WTC11 (cell line): ENCODE data around the gene HOXA2. TPM values are rescaled to one million over a fixed set of nuclear protein-coding genes. Genes with fewer than 3 reads are reported as not detected.

Experiments used
- ATAC-seq: fragments of 200-7000 bp; cut with Tn5 transposase; 2 replicates; pipeline ENCODE4 v1.10.0; 2021; ENCODE audit warnings: mild to moderate bottlenecking, moderate library complexity
- CTCF ChIA-PET: fragments of 300-600 bp; sonication (Branson Sonifier 250); formaldehyde crosslinking; loops from one replicate; lab custom pipeline; 2021; ENCODE audit warnings: antibody characterized with exemption; lab: Charles Lee
- POLR2A ChIA-PET: fragments of 350-600 bp; sonication (Branson Sonifier 250); formaldehyde crosslinking; loops from one replicate; lab custom pipeline; 2021; ENCODE audit warnings: antibody characterized with exemption; lab: Charles Lee
- DNase-seq: peaks from one replicate; pipeline ENCODE4 v3.0.0; 2021; ENCODE audit warnings: low spot score
- H3K27ac Mint-ChIP-seq: 2 replicates; pipeline ENCODE4 v1.8.0; 2021; ENCODE audit warnings: mixed read lengths
- H3K27me3 Mint-ChIP-seq: 2 replicates; pipeline ENCODE4 v1.8.0; 2021; ENCODE audit warnings: low read depth, mild to moderate bottlenecking, moderate library complexity, mixed read lengths
- H3K36me3 Mint-ChIP-seq: 2 replicates; pipeline ENCODE4 v1.8.0; 2021; ENCODE audit warnings: mixed read lengths
- H3K4me1 Mint-ChIP-seq: 2 replicates; pipeline ENCODE4 v1.8.0; 2022; ENCODE audit warnings: mixed read lengths
- H3K4me3 Mint-ChIP-seq: 2 replicates; pipeline ENCODE4 v1.8.0; 2021; ENCODE audit warnings: mild to moderate bottlenecking, moderate library complexity, mixed read lengths
- H3K9me3 Mint-ChIP-seq: 2 replicates; pipeline ENCODE4 v1.8.0; 2021; ENCODE audit warnings: mixed read lengths
- CBFB ChIP-seq: sonication (generic); formaldehyde crosslinking; IDR thresholded peaks from 2 replicates; pipeline ENCODE4 v1.8.1; 2022; ENCODE audit warnings: mild to moderate bottlenecking, low read depth, missing genetic modification reagents
- CREB1 ChIP-seq: sonication (generic); formaldehyde crosslinking; IDR thresholded peaks from 2 replicates; pipeline ENCODE4 v1.8.0; 2023; ENCODE audit warnings: mild to moderate bottlenecking, missing genetic modification reagents
- E2F1 ChIP-seq: sonication (generic); formaldehyde crosslinking; IDR thresholded peaks from 2 replicates; pipeline ENCODE4 v1.8.0; 2022; ENCODE audit warnings: mild to moderate bottlenecking, missing genetic modification reagents
- EMX1 ChIP-seq: fragments of 250-450 bp; sonication (Bioruptor Pico); IDR thresholded peaks from 2 replicates; pipeline ENCODE4 v1.8.0; 2021; ENCODE audit warnings: mild to moderate bottlenecking
- ETV6 ChIP-seq: sonication (generic); formaldehyde crosslinking; IDR thresholded peaks from 2 replicates; pipeline ENCODE4 v1.8.1; 2022; ENCODE audit warnings: mild to moderate bottlenecking, missing genetic modification reagents
- FOXJ3 ChIP-seq: sonication (generic); formaldehyde crosslinking; IDR thresholded peaks from 2 replicates; pipeline ENCODE4 v1.9.0; 2021; ENCODE audit warnings: missing genetic modification reagents, mild to moderate bottlenecking, borderline replicate concordance
- FOXK1 ChIP-seq: sonication (generic); formaldehyde crosslinking; IDR thresholded peaks from 2 replicates; pipeline ENCODE4 v1.8.0; 2022; ENCODE audit warnings: mild to moderate bottlenecking, moderate library complexity, missing genetic modification reagents
- FOXP1 ChIP-seq: sonication (generic); formaldehyde crosslinking; IDR thresholded peaks from 2 replicates; pipeline ENCODE4 v1.8.0; 2022; ENCODE audit warnings: missing genetic modification reagents, mild to moderate bottlenecking, moderate library complexity, borderline replicate concordance
- GTF2I ChIP-seq: fragments of 250-450 bp; sonication (Bioruptor Pico); conservative IDR thresholded peaks from 2 replicates; pipeline ENCODE4 v1.4.0; 2021; ENCODE audit warnings: mild to moderate bottlenecking
- MXD4 ChIP-seq: fragments of 250-450 bp; sonication (Bioruptor Pico); IDR thresholded peaks from 2 replicates; pipeline ENCODE4 v1.8.0; 2021; ENCODE audit warnings: mild to moderate bottlenecking, moderate library complexity, borderline replicate concordance
- NR1H2 ChIP-seq: sonication (generic); formaldehyde crosslinking; IDR thresholded peaks from 2 replicates; pipeline ENCODE4 v1.9.0; 2021; ENCODE audit warnings: mild to moderate bottlenecking, moderate library complexity, missing genetic modification reagents
- NR3C1 ChIP-seq: sonication (generic); formaldehyde crosslinking; conservative IDR thresholded peaks from 2 replicates; pipeline ENCODE4 v1.8.1; 2023; ENCODE audit warnings: low read depth, mild to moderate bottlenecking, missing genetic modification reagents
- OVOL2 ChIP-seq: fragments of 250-450 bp; sonication (Bioruptor Pico); IDR thresholded peaks from 2 replicates; pipeline ENCODE4 v1.9.0; 2021; ENCODE audit warnings: mild to moderate bottlenecking, borderline replicate concordance
- PRRX2 ChIP-seq: fragments of 250-450 bp; sonication (Bioruptor Pico); IDR thresholded peaks from 2 replicates; pipeline ENCODE4 v1.8.0; 2021; ENCODE audit warnings: mild to moderate bottlenecking
- SMAD3 ChIP-seq: sonication (generic); formaldehyde crosslinking; IDR thresholded peaks from 2 replicates; pipeline ENCODE4 v1.8.0; 2022; ENCODE audit warnings: missing genetic modification reagents, mild to moderate bottlenecking, borderline replicate concordance
- SOX15 ChIP-seq: fragments of 250-450 bp; sonication (Bioruptor Pico); IDR thresholded peaks from 2 replicates; pipeline ENCODE4 v1.9.0; 2021; ENCODE audit warnings: mild to moderate bottlenecking
- SP1 ChIP-seq: sonication (generic); formaldehyde crosslinking; conservative IDR thresholded peaks from 2 replicates; pipeline ENCODE4 v1.8.1; 2022; ENCODE audit warnings: missing genetic modification reagents
- TCF7 ChIP-seq: sonication (generic); formaldehyde crosslinking; IDR thresholded peaks from 2 replicates; pipeline ENCODE4 v1.8.0; 2022; ENCODE audit warnings: mild to moderate bottlenecking, low read depth, missing genetic modification reagents, moderate library complexity
- ZNF121 ChIP-seq: sonication (generic); formaldehyde crosslinking; IDR thresholded peaks from 2 replicates; pipeline ENCODE4 v1.8.0; 2023; ENCODE audit warnings: missing genetic modification reagents
- ZNF219 ChIP-seq: sonication (generic); formaldehyde crosslinking; IDR thresholded peaks from 2 replicates; pipeline ENCODE4 v1.8.0; 2023; ENCODE audit warnings: missing genetic modification reagents, mild to moderate bottlenecking, borderline replicate concordance
- ZNF232 ChIP-seq: sonication (generic); formaldehyde crosslinking; IDR thresholded peaks from 2 replicates; pipeline ENCODE4 v1.8.0; 2022; ENCODE audit warnings: mild to moderate bottlenecking, missing genetic modification reagents
- total RNA-seq: library from RNA; stranded (reverse); gene quantifications from 3 replicates; pipeline ENCODE4 v1.2.3, GENCODE V29; 2021
- TF ChIP-seq, protein P1 (sequence below): fragments of 250-450 bp; sonication (Bioruptor Pico); IDR thresholded peaks from 2 replicates; pipeline ENCODE4 v1.9.0; 2021; ENCODE audit warnings: mild to moderate bottlenecking
- TF ChIP-seq, protein P2 (sequence below): sonication (generic); formaldehyde crosslinking; conservative IDR thresholded peaks from 2 replicates; pipeline ENCODE4 v1.8.1; 2023; ENCODE audit warnings: mild to moderate bottlenecking, low read depth, missing genetic modification reagents, moderate library complexity

The HOXA2 gene
- total RNA-seq, 1 experiment from 2014 or later, result not detected

- no peak for ATAC-seq
- H3K27me3 Mint-ChIP-seq, result peaks cover 100% of the 10 kb centered on the region
- TF ChIP-seq, protein P1, sequence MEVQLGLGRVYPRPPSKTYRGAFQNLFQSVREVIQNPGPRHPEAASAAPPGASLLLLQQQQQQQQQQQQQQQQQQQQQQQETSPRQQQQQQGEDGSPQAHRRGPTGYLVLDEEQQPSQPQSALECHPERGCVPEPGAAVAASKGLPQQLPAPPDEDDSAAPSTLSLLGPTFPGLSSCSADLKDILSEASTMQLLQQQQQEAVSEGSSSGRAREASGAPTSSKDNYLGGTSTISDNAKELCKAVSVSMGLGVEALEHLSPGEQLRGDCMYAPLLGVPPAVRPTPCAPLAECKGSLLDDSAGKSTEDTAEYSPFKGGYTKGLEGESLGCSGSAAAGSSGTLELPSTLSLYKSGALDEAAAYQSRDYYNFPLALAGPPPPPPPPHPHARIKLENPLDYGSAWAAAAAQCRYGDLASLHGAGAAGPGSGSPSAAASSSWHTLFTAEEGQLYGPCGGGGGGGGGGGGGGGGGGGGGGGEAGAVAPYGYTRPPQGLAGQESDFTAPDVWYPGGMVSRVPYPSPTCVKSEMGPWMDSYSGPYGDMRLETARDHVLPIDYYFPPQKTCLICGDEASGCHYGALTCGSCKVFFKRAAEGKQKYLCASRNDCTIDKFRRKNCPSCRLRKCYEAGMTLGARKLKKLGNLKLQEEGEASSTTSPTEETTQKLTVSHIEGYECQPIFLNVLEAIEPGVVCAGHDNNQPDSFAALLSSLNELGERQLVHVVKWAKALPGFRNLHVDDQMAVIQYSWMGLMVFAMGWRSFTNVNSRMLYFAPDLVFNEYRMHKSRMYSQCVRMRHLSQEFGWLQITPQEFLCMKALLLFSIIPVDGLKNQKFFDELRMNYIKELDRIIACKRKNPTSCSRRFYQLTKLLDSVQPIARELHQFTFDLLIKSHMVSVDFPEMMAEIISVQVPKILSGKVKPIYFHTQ (CRISPR knock-in tag), result no peak
- TF ChIP-seq PRRX2 (CRISPR knock-in tag) (no peak), SOX15 (CRISPR knock-in tag) (no peak), OVOL2 (CRISPR knock-in tag) (no peak), SMAD3 (CRISPR knock-in tag) (no peak), ETV6 (CRISPR knock-in tag) (no peak), EMX1 (CRISPR knock-in tag) (no peak), CBFB (CRISPR knock-in tag) (no peak), ZNF121 (CRISPR knock-in tag) (no peak), FOXP1 (CRISPR knock-in tag) (no peak), GTF2I (CRISPR knock-in tag) (no peak), NR3C1 (CRISPR knock-in tag) (no peak), NR1H2 (CRISPR knock-in tag) (no peak), FOXJ3 (CRISPR knock-in tag) (no peak), ZNF232 (no peak), TCF7 (no peak), ZNF219 (CRISPR knock-in tag) (no peak), FOXK1 (CRISPR knock-in tag) (no peak)
- TF ChIP-seq, protein P2, sequence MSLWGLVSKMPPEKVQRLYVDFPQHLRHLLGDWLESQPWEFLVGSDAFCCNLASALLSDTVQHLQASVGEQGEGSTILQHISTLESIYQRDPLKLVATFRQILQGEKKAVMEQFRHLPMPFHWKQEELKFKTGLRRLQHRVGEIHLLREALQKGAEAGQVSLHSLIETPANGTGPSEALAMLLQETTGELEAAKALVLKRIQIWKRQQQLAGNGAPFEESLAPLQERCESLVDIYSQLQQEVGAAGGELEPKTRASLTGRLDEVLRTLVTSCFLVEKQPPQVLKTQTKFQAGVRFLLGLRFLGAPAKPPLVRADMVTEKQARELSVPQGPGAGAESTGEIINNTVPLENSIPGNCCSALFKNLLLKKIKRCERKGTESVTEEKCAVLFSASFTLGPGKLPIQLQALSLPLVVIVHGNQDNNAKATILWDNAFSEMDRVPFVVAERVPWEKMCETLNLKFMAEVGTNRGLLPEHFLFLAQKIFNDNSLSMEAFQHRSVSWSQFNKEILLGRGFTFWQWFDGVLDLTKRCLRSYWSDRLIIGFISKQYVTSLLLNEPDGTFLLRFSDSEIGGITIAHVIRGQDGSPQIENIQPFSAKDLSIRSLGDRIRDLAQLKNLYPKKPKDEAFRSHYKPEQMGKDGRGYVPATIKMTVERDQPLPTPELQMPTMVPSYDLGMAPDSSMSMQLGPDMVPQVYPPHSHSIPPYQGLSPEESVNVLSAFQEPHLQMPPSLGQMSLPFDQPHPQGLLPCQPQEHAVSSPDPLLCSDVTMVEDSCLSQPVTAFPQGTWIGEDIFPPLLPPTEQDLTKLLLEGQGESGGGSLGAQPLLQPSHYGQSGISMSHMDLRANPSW (CRISPR knock-in tag), result no peak
- CTCF ChIA-PET, result interaction anchor here (1.9 kb wide), 2 partner anchors 28 to 57 kb away, joined by 5 to 6 read pairs; no protein-coding TSS in a partner anchor
- POLR2A ChIA-PET, result no interaction called here
- DNase-seq, result no peak
- H3K36me3 Mint-ChIP-seq, result no peaks in the 10 kb centered on the region
- no peak overlapping the region for H3K27ac Mint-ChIP-seq
- peaks cover 14% of the 10 kb centered on the region for H3K4me1 Mint-ChIP-seq
- H3K9me3 Mint-ChIP-seq, result no peaks in the 10 kb centered on the region
- H3K4me3 Mint-ChIP-seq, result no peak overlapping the region
Observed at GRCh38 chr7:27122077-27122910, 19.8 kb upstream of the HOXA2 start.

GRCh38 chr7:27121684-27122076 is 19.2 kb upstream of the HOXA2 start:
- DNase-seq (no peak), ATAC-seq (no peak)
- Mint-ChIP-seq H3K36me3 (no peaks in the 10 kb centered on the region), H3K27ac (no peak overlapping the region), H3K27me3 (peaks cover 100% of the 10 kb centered on the region), H3K4me1 (peaks cover 14% of the 10 kb centered on the region), H3K9me3 (no peaks in the 10 kb centered on the region), H3K4me3 (no peak overlapping the region)
- ChIA-PET CTCF (interaction anchor here (1.7 to 1.9 kb wide), 2 partner anchors 29 to 39 kb away, joined by 4 to 6 read pairs; no protein-coding TSS in a partner anchor), POLR2A (no interaction called here)
- TF ChIP-seq, protein P1 (CRISPR knock-in tag), result no peak
- no peak for TF ChIP-seq FOXK1 (CRISPR knock-in tag)
- TF ChIP-seq CREB1 (CRISPR knock-in tag), result no peak
- no peak for TF ChIP-seq E2F1 (CRISPR knock-in tag)
- TF ChIP-seq MXD4 (CRISPR knock-in tag), result no peak
- TF ChIP-seq EMX1 (CRISPR knock-in tag), result no peak
- TF ChIP-seq SP1 (CRISPR knock-in tag), result no peak
